SJSA1 (cell line): ENCODE results near the gene PACS1. TPM values are rescaled to one million over a fixed set of nuclear protein-coding genes. Genes with fewer than 3 reads are reported as not detected.
"Not testable (repeated sequence)": the region's sequence is repeated elsewhere in the genome, so short reads cannot be mapped to it uniquely, and the experiment has no call there.

Experiments
- DNase-seq, 2 experiments: peaks; one replicate each; pipeline ENCODE4 v3.0.0-alpha.2; 2015 to 2020; ENCODE audit warnings: low spot score in 2 of 2, low read depth in 1 of 2
- H3K27ac ChIP-seq: fragments of 250-450 bp; sonication (Bioruptor Pico); 2 replicates; pipeline ENCODE4 v1.5.1; 2020; ENCODE audit warnings: mild to moderate bottlenecking, moderate library complexity
- H3K27me3 ChIP-seq: fragments of 250-450 bp; sonication (Bioruptor Pico); replicated peaks from 2 replicates; pipeline ENCODE4 v1.5.1; 2020; ENCODE audit warnings: mild to moderate bottlenecking, moderate library complexity
- H3K36me3 ChIP-seq: fragments of 250-450 bp; sonication (Bioruptor Pico); 2 replicates; pipeline ENCODE4 v1.5.1; 2020; ENCODE audit warnings: mild to moderate bottlenecking
- H3K4me1 ChIP-seq: fragments of 250-450 bp; sonication (Bioruptor Pico); replicated peaks from 2 replicates; pipeline ENCODE4 v1.6.1; 2021; ENCODE audit warnings: mild to moderate bottlenecking
- H3K4me3 ChIP-seq: fragments of 250-450 bp; sonication (Bioruptor Pico); 2 replicates; pipeline ENCODE4 v1.5.1; 2020; ENCODE audit warnings: mild to moderate bottlenecking
- H3K9me3 ChIP-seq: fragments of 250-450 bp; sonication (Bioruptor Pico); replicated peaks from 2 replicates; pipeline ENCODE4 v1.5.1; 2020; ENCODE audit warnings: mild to moderate bottlenecking
- total RNA-seq: library from RNA; depleted of rRNA; stranded (reverse); fragments of >200 nt; shearing (Covaris generic); gene quantifications from 2 replicates; pipeline ENCODE4 v1.2.3, GENCODE V29; 2014

Gene PACS1
- total RNA-seq, 1 experiment from 2014 or later = 37.1 TPM

DNA sequence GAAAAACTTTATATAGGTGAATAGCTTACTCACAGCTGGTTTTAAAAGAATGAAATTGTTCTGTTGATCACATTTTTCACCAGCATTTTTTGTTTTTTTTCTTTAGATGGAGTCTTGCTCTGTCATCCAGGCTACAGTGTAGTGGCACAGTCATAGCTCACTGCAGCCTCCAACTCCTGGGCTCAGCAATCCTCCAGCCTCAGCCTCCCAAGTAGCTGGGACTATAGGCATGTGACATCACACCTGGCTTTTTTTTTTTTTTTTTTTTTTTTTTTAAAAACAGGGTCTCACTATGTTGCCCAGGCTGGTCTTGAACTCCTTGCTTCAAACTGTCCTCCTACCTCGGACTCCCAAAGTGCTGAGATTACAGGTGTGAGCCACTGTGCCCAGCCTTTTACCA is 3.6 kb downstream of the PACS1 start:
- peak in 1 of 2 experiments; percentile 31 for DNase-seq
- Histone ChIP-seq H3K27ac (no peak overlapping the region), H3K27me3 (no peaks in the 10 kb centered on the region)

DNA sequence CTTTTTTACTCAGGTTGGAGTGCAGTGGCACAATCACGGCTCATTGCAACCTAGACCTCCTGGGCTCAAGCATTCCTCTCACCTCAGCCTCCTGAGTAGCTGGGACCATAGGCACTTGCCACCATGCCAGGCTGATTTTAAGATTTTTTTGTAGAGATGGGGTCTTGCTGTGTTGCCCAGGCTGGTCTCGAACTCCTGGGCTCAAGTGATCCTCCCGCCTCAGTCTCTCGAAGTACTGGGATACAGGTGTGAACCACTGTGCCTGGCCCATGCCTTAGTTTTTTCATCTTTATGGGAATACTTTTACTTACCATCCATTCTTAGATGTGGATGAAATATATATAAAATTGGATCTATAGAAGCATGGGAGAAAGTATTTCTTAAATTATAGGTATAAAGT is 5.2 kb downstream of the PACS1 start:
- no peak overlapping the region for H3K4me3 ChIP-seq
- peaks cover 63% of the 10 kb centered on the region for H3K36me3 ChIP-seq
- DNase-seq = peak in 1 of 2 experiments; percentile 36
- H3K27me3 ChIP-seq = no peaks in the 10 kb centered on the region
- H3K9me3 ChIP-seq = peaks cover 3% of the 10 kb centered on the region
- peaks cover 59% of the 10 kb centered on the region for H3K4me1 ChIP-seq
- H3K27ac ChIP-seq = no peak overlapping the region

More for the DNA sequence above, 3.6 kb downstream of the PACS1 start:
- H3K9me3 ChIP-seq = peaks cover 3% of the 10 kb centered on the region
- no peak overlapping the region for H3K4me3 ChIP-seq
- H3K4me1 ChIP-seq = peaks cover 57% of the 10 kb centered on the region
- peaks cover 67% of the 10 kb centered on the region for H3K36me3 ChIP-seq

DNA sequence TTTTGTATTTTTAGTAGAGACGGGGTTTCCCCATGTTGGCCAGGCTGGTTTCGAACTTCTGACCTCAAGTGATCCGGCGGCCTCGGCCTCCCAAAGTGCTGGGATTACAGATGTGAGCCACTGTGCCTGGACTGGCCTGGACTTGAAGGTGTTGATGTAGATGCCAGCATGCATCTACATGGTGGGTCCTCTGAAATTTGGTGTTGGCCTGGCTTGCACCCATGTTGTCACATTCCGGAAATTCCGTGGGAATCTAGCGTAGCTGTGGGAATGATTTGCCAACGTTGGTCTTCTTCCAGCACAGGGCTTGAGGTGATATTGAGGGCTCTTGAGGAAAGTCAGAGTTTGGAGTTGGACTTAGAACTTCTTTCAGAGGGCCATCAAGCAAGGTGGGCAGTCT is 6.5 kb downstream of the PACS1 start:
- Histone ChIP-seq H3K9me3 (no peaks in the 10 kb centered on the region), H3K4me1 (peaks cover 65% of the 10 kb centered on the region), H3K27me3 (no peaks in the 10 kb centered on the region), H3K27ac (peak overlapping the region; percentile 66), H3K4me3 (no peak overlapping the region), H3K36me3 (peaks cover 55% of the 10 kb centered on the region)
- DNase-seq = peak; percentile 70 to 81

DNA sequence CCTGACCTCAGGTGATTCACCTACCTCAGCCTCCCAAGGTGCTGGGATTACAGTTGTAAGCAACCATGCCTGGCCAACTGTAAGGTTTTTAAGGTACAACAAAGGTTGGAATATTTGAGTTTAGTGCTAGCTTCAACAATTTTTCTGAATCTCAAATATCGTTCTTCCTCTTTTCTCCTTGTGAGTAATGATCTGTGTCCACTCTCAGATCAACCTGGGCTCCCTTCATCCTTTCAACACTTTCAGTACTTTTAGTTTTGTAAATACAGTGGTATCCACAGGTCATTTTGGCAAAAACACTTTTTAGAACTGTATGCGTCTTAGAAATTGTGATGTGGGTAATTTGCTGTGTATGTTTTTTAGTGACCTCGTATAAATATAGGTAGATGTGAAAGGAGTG is 7.9 kb downstream of the PACS1 start:
- no peaks in the 10 kb centered on the region for H3K27me3 ChIP-seq
- no peaks in the 10 kb centered on the region for H3K9me3 ChIP-seq
- no peak for DNase-seq
- peaks cover 54% of the 10 kb centered on the region for H3K36me3 ChIP-seq
- H3K4me3 ChIP-seq = no peak overlapping the region
- H3K27ac ChIP-seq = no peak overlapping the region
- peaks cover 65% of the 10 kb centered on the region for H3K4me1 ChIP-seq

DNA sequence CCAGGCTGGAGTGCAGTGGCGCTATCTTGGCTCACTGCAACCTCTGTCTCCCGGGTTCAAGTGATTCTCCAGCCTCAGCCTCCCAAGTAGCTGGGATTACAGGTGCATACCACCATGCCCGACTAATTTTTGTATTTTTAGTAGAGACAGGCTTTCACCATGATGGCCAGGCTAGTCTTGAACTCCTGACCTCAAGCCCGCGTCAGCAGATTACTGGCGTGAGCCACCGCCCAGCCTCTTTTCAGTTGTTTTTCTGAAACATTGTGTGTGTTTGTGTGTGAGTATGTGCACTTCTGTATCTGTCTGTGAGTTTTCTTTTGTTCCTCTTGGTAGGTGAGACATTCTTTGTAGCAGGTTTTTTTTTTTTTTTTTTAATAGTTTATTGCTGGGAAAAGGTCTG is 8.9 kb downstream of the PACS1 start:
- not testable (repeated sequence) for H3K27ac ChIP-seq
- peak; percentile 42 to 58 for DNase-seq
- H3K4me1 ChIP-seq = peaks cover 75% of the 10 kb centered on the region

DNA sequence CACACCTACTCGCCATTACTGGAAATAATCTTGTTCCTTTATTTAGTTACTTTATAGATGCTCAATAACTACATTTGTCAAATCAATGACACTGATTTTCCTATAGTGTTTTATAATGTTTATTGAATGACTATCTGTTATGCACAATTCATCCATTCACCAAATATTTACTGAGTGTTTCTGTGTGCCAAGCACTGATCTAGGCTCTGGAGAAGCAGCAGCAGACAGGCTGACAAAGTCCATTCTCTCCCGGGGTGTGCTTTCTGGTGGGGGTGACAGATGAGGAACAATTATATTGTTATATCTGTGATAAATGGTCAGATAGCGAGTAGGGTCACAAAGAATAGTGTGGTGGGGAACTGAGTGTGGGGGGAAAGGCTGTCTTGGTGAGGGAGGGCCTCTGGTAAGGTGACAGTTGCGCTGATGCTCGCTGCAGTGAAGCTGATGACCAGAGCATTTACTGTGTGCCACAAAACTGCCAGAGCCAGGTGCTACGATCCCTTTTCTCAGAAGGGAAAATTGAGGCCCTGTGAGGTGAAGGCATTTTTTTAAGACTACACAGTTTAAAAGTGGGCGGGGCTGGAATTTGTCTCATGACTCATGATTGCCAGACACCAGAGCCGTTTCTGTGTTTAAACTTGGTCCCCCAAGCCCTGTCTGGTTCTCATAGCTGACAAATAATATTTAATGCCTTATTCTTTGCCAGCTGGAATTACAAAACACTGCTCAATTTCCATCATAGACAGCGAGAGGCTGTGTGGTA is 10.2 kb downstream of the PACS1 start:
- no peak overlapping the region for H3K4me3 ChIP-seq
- H3K27ac ChIP-seq = peak overlapping the region; percentile 69
- peaks cover 77% of the 10 kb centered on the region for H3K4me1 ChIP-seq
- H3K36me3 ChIP-seq = peaks cover 39% of the 10 kb centered on the region
- H3K9me3 ChIP-seq = no peaks in the 10 kb centered on the region
- H3K27me3 ChIP-seq = no peaks in the 10 kb centered on the region
- DNase-seq = peak; percentile 75 to 89

More for the DNA sequence above, 8.9 kb downstream of the PACS1 start:
- H3K27me3 ChIP-seq, H3K4me3 ChIP-seq, H3K9me3 ChIP-seq: not testable (repeated sequence)
- H3K36me3 ChIP-seq = peaks cover 48% of the 10 kb centered on the region

DNA sequence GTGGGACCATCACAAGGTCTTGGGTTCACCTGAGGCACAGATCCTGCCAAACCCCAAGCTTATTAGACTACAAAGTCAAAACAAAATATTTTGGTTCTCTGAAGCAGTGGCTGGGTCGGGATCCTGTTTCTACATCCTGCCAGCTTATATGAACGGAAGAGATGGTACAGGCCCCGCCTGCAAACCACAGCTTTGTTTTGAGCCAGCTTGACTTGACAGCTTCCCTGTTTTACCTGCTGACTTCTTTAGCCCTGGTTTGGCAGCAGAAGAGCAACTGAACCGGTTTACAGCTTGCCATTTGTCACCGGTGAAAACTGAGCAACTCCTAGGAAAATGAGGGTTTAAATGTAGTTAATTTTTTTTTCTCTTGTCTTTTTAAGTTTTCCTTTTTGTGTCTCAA is 11.4 kb downstream of the PACS1 start:
- Histone ChIP-seq H3K36me3 (peaks cover 30% of the 10 kb centered on the region), H3K4me3 (no peak overlapping the region), H3K9me3 (no peaks in the 10 kb centered on the region), H3K27me3 (no peaks in the 10 kb centered on the region), H3K27ac (peak overlapping the region; percentile 69), H3K4me1 (peaks cover 71% of the 10 kb centered on the region)
- DNase-seq = peak; percentile 59 to 63

DNA sequence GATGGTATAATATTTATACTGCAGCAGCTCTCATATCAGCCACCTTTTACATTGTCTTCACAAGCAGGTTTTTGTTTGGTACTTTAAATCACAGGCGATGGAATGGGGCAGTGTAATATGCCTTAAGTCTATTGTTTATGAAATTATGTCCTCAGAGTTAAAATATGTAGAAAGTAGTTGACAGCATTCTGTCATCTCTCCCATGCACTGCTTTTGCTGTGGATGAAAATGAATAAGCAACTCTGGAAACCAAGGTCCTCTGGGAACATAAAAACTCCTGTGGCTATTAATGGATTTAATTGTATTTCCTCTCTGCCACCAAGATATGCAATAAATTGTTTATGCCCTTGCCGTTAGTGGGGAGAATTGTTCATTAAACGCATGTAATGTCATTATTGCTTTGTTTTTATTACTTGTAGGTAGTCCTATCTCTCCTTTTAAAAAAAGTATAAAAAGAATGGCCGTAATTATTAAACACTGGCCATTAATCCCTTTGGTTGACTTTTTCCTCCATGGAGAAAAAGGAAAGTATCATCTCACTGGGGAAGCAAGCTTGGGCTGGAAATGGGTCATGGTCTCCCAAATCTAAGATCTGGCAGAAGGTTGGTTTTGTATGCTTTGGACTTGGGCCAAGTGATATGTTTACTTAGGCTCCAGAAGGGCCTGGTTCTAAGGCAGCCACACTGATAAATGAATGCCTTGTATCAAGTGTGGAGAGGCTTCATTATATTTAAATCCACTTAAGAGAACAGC is 13.1 kb downstream of the PACS1 start:
- Histone ChIP-seq H3K27ac (no peak overlapping the region), H3K27me3 (no peaks in the 10 kb centered on the region), H3K9me3 (no peaks in the 10 kb centered on the region), H3K4me1 (peaks cover 57% of the 10 kb centered on the region), H3K4me3 (no peak overlapping the region), H3K36me3 (peaks cover 21% of the 10 kb centered on the region)
- DNase-seq = peak; percentile 37 to 43

DNA sequence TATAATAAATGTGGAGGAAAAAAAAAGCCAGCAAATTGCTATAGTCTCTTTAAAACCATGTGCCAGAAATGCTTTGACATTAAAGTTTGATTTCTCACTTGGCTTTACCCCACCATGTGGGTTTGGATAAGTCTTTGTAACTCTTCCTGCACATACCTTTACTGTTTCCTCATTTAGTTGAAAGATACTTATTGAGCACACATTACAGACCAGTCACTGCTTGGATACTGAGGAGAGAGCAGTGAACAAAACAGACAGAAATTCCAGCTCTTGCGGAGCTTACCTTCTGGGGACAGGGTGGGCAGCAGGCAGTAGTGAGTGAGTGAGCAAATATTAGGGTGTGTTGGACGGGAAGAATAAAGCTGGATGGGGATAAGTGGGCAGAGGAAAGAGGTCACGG is 13.7 kb downstream of the PACS1 start:
- peaks cover 17% of the 10 kb centered on the region for H3K36me3 ChIP-seq
- no peak overlapping the region for H3K27ac ChIP-seq
- peaks cover 50% of the 10 kb centered on the region for H3K4me1 ChIP-seq
- H3K9me3 ChIP-seq = no peaks in the 10 kb centered on the region
- H3K27me3 ChIP-seq = no peaks in the 10 kb centered on the region
- peak in 1 of 2 experiments; percentile 28 for DNase-seq
- no peak overlapping the region for H3K4me3 ChIP-seq

DNA sequence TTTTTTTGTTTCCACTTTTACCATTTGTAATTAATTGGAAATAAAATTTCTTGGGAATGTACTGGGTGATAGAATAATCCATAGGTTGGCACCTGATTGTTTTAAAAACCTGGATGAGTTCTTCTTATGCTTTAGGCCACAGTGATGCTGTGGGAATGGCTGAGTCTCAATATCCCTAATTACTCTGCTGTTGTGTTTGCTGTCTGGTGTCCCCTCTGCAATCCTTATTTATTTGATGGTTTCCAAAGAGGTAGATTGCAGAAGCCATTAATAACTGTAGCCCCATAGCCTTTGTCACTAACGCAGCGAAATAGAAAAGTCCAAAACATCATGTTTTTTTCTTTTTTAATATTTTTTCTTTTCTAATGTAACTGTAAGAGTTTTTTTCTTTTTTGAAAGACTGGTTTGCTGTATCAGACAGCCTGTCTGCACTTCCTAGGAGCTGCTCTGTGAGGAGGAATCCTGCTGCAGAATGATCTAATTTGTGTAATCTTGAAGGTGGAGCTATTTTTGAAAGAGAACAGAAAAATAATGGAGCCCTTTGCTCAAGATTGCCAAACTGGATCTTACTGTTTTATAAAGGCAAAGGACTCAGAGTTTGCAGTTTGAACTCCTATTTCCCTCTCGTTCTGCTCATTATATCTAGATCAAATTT is 14.9 kb downstream of the PACS1 start:
- Histone ChIP-seq H3K27ac (no peak overlapping the region), H3K9me3 (no peaks in the 10 kb centered on the region), H3K27me3 (no peaks in the 10 kb centered on the region), H3K4me3 (no peak overlapping the region), H3K4me1 (peaks cover 39% of the 10 kb centered on the region), H3K36me3 (peaks cover 16% of the 10 kb centered on the region)
- no peak for DNase-seq

DNA sequence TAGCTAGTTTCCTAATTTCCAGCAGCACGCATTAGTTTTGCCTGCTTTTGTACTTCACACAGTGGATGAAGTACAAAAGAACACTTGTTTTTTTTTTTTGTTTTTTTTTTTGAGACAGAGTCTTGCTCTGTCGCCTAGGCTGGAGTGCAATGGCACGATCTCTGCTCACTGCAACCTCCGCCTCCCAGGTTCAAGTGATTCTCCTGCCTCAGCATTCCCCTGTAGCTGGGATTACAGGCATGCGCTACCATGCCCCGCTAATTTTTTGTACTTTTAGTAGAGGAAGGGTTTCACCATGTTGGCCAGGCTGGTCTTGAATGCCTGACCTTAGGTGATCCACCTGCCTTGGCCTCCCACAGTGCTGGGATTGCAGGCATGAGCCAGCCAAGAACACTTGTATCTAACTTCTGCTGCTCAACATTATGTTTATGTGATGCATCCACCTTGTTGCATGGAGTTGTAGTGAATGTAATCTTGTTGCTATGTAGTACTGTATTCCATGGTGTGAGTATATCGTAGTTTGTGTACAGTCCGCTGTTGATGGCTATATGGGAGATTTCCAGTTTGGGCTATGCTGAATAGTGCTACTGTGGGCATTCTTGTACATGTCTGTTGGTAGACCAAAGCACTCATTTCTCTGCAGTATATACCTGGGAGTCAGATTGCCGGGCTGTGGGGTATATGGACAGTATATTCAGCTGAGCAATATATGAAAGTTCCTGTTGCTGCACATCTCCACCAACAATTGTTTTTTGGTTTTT is 17.3 kb downstream of the PACS1 start:
- H3K9me3 ChIP-seq = no peaks in the 10 kb centered on the region
- no peak overlapping the region for H3K27ac ChIP-seq
- peak in 1 of 2 experiments; percentile 30 for DNase-seq
- H3K27me3 ChIP-seq = no peaks in the 10 kb centered on the region
- peaks cover 16% of the 10 kb centered on the region for H3K4me1 ChIP-seq
- peaks cover 6% of the 10 kb centered on the region for H3K36me3 ChIP-seq
- H3K4me3 ChIP-seq = no peak overlapping the region

DNA sequence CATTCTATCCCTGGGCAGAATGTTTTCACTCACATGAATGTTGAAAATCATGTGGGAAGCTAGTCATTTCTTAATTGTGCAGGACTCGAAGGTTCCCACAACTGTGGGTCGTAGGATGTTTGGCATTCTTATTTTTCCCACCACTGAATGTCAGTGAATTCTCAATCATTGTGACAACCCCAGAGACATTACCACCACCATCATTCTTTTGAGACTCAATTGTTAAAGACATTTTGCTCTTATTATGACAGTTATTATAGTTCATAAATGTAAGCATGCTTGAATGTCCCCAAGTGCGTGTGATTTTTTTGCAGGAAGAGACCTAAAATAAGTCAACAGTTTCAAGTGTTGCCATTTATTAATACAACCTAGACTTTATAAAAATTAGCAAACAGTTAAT is 19.0 kb downstream of the PACS1 start:
- no peak overlapping the region for H3K27ac ChIP-seq
- DNase-seq = no peak
- no peaks in the 10 kb centered on the region for H3K9me3 ChIP-seq
- H3K4me3 ChIP-seq = no peak overlapping the region
- peaks cover 9% of the 10 kb centered on the region for H3K36me3 ChIP-seq
- H3K4me1 ChIP-seq = peaks cover under 1% of the 10 kb centered on the region; the same call in 1 of the 2 replicates
- no peaks in the 10 kb centered on the region for H3K27me3 ChIP-seq

DNA sequence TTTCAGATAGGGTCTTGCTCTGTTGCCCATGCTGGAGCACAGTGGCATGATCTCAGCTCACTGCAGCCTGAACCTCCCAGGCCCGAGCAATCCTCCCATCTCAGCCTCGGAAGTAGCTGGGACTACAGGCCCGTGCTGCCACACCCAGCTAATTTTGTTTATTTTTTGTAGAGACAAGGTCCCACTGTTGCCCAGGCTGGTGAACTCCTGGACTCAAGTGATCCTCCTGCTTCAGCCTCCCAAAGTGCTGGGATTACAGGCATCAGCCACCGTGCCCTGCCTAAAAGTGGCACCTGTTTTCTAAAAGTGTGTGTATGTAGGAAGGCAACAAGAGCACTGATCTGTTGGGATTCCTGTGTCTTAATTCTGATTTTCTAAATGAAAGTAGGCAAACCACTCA is 20.2 kb downstream of the PACS1 start:
- DNase-seq = no peak
- no peaks in the 10 kb centered on the region for H3K4me1 ChIP-seq
- H3K27me3 ChIP-seq = no peaks in the 10 kb centered on the region
- H3K27ac ChIP-seq = no peak overlapping the region
- H3K9me3 ChIP-seq = no peaks in the 10 kb centered on the region
- no peak overlapping the region for H3K4me3 ChIP-seq
- peaks cover 10% of the 10 kb centered on the region for H3K36me3 ChIP-seq
